Measurements from ENCODE around the gene CCDC68. TPM values are rescaled to one million over a fixed set of nuclear protein-coding genes. Genes with fewer than 3 reads are reported as not detected.
A peak's percentile ranks its signal among the peaks of the same experiment; 100 is the strongest.
"Not testable (repeated sequence)": the region's sequence is repeated elsewhere in the genome, so short reads cannot be mapped to it uniquely, and the experiment has no call there.

Gene CCDC68
- total RNA-seq, 1 experiment from 2014 or later, result 6.6 TPM

DNA sequence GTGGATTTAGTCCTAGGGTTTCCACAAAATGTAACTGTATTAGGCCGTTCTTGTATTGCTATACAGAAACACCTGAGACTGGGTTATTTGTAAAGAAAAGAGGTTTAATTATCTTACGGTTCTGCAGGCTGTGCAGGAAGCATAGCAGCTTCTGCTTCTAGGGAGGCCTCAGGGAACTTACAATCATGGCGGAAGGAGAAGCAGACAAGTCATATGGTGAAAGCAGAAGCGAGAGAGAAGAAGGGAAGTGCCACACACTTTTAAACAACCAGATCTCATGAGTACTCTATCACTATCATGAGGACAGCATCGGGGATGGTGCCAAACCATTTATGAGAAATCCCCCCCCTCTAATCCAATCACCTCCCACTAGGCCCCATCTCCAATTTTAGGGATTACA, 9.5 kb upstream of the CCDC68 start:
- Histone ChIP-seq H3K4me1 (ENCODE audit: control insufficient read depth in 1 of 2, insufficient read depth in 2 of 2, low read length in 2 of 2) (peaks cover 4 to 18% of the 10 kb centered on the region in 2 experiments; a peak in 3 of 4 replicates), H3K4me2 (ENCODE audit: low read length) (peak overlapping the region; percentile 51), H3K9ac (ENCODE audit: low read length) (no peak overlapping the region), H4K20me1 (ENCODE audit: insufficient read depth) (no peaks in the 10 kb centered on the region), H3K4me3 (replicated peaks in 1 of 2; ENCODE audit: low read depth in 1 of 2, low read length in 2 of 2) (peak overlapping the region in 1 of 2 experiments; percentile 24; a peak in 2 of 4 replicates), H2AFZ (ENCODE audit: low read depth, low read length, poor library complexity, severe bottlenecking) (peak overlapping the region; percentile 87), H3K9me3 (ENCODE audit: control insufficient read depth in 1 of 2, insufficient read depth in 1 of 2, low read depth in 1 of 2, low read length in 2 of 2) (no peaks in the 10 kb centered on the region), H3K27ac (ENCODE audit: low read depth, low read length) (peak overlapping the region; percentile 42; the same call in 1 of the 2 replicates), H3K9me2 (ENCODE audit: insufficient read depth) (no peaks in the 10 kb centered on the region), H3K27me3 (ENCODE audit: insufficient read depth, low read length) (no peaks in the 10 kb centered on the region), H3K79me2 (ENCODE audit: insufficient read depth, low read length) (no peaks in the 10 kb centered on the region), H3K36me3 (ENCODE audit: control insufficient read depth in 1 of 2, insufficient read depth in 2 of 2, low read length in 2 of 2) (no peaks in the 10 kb centered on the region)
- intact Hi-C loops (cut with micrococcal nuclease), result no loop called here
- BruUV-seq (replicated peaks), result no TSS peak
- no peak for TF ChIP-seq FOSL1 (IDR thresholded peaks at IDR 0.05; ENCODE audit: low read depth)
- no peak for TF ChIP-seq SP1 (IDR thresholded peaks at IDR 0.05; ENCODE audit: low read depth)
- TF ChIP-seq RAD21 (IDR thresholded peaks at IDR 0.05; ENCODE audit: low read depth), result no peak
- ChIA-PET POLR2A (no interaction called here), RAD21 (ENCODE audit: low non-redundant PET in 1 of 2, low total read pairs in 2 of 2, uncharacterized antibody in 2 of 2, unreplicated experiment in 2 of 2) (no interaction called here), CTCF (interaction anchor here (0.6 kb wide), 1 partner anchor 17 kb away, joined by 3 read pairs; no protein-coding TSS in a partner anchor)
- ATAC-seq (no peak), DNase-seq (ENCODE audit: low read depth, low spot score) (no peak)

- ATAC-seq, result peak; percentile 61; the same call in 1 of the 2 replicates
- peak; percentile 54 for DNase-seq (ENCODE audit: low read depth, low spot score)
- RAD21 ChIA-PET (ENCODE audit: low non-redundant PET in 1 of 2, low total read pairs in 2 of 2, uncharacterized antibody in 2 of 2, unreplicated experiment in 2 of 2); POLR2A ChIA-PET; BruUV-seq (replicated peaks); H3K9me3 ChIP-seq (ENCODE audit: control insufficient read depth in 1 of 2, insufficient read depth in 1 of 2, low read depth in 1 of 2, low read length in 2 of 2); H3K9me2 ChIP-seq (ENCODE audit: insufficient read depth); H4K20me1 ChIP-seq (ENCODE audit: insufficient read depth); intact Hi-C loops (cut with micrococcal nuclease); H3K9ac ChIP-seq (ENCODE audit: low read length); H3K79me2 ChIP-seq (ENCODE audit: insufficient read depth, low read length); H3K27me3 ChIP-seq (ENCODE audit: insufficient read depth, low read length); CTCF ChIA-PET; H3K36me3 ChIP-seq (ENCODE audit: control insufficient read depth in 1 of 2, insufficient read depth in 2 of 2, low read length in 2 of 2): not testable (repeated sequence)
- Histone ChIP-seq H3K27ac (ENCODE audit: low read depth, low read length) (peak overlapping the region; percentile 42; the same call in 1 of the 2 replicates), H3K4me2 (ENCODE audit: low read length) (peak overlapping the region; percentile 51), H2AFZ (ENCODE audit: low read depth, low read length, poor library complexity, severe bottlenecking) (peak overlapping the region; percentile 87), H3K4me1 (ENCODE audit: control insufficient read depth in 1 of 2, insufficient read depth in 2 of 2, low read length in 2 of 2) (peaks cover 4 to 18% of the 10 kb centered on the region in 2 experiments; a peak in 3 of 4 replicates), H3K4me3 (replicated peaks in 1 of 2; ENCODE audit: low read depth in 1 of 2, low read length in 2 of 2) (peak overlapping the region in 1 of 2 experiments; percentile 24; a peak in 2 of 4 replicates)
- TF ChIP-seq CBX3 (IDR thresholded peaks at IDR 0.05; ENCODE audit: low read depth) (peak; percentile 51), CEBPB (IDR thresholded peaks at IDR 0.05; ENCODE audit: low read depth) (peak; percentile 90), SP1 (IDR thresholded peaks at IDR 0.05; ENCODE audit: low read depth) (peak; percentile 69), SIN3A (IDR thresholded peaks at IDR 0.05; ENCODE audit: low read depth) (peak; percentile 39), RAD21 (IDR thresholded peaks at IDR 0.05; ENCODE audit: low read depth) (0 out of 2 replicates have a peak, but pooled peaks have one; percentile 12), JUND (IDR thresholded peaks at IDR 0.05) (peak; percentile 71; the same call in 1 of the 2 replicates), EGR1 (IDR thresholded peaks at IDR 0.05; ENCODE audit: low read depth) (peak; percentile 36; the same call in 1 of the 2 replicates), FOSL1 (IDR thresholded peaks at IDR 0.05; ENCODE audit: low read depth) (peak; percentile 85), SRF (IDR thresholded peaks at IDR 0.05; ENCODE audit: low read depth) (0 out of 2 replicates have a peak, but pooled peaks have one; percentile 22)
Measured at GRCh38 chr18:54968237-54968636, 9.0 kb upstream of the CCDC68 start.

All from HCT116 (cell line).